HG02759 (cell line): ENCODE data around the gene OTULIN.

Experiments used
- ATAC-seq: cut with Tn5 transposase; IDR thresholded peaks from one replicate; pipeline ENCODE4 v1.9.1; 2021; ENCODE audit warnings: mild to moderate bottlenecking, moderate library complexity; ENCODE audit not compliant: unreplicated experiment

Gene OTULIN

DNA sequence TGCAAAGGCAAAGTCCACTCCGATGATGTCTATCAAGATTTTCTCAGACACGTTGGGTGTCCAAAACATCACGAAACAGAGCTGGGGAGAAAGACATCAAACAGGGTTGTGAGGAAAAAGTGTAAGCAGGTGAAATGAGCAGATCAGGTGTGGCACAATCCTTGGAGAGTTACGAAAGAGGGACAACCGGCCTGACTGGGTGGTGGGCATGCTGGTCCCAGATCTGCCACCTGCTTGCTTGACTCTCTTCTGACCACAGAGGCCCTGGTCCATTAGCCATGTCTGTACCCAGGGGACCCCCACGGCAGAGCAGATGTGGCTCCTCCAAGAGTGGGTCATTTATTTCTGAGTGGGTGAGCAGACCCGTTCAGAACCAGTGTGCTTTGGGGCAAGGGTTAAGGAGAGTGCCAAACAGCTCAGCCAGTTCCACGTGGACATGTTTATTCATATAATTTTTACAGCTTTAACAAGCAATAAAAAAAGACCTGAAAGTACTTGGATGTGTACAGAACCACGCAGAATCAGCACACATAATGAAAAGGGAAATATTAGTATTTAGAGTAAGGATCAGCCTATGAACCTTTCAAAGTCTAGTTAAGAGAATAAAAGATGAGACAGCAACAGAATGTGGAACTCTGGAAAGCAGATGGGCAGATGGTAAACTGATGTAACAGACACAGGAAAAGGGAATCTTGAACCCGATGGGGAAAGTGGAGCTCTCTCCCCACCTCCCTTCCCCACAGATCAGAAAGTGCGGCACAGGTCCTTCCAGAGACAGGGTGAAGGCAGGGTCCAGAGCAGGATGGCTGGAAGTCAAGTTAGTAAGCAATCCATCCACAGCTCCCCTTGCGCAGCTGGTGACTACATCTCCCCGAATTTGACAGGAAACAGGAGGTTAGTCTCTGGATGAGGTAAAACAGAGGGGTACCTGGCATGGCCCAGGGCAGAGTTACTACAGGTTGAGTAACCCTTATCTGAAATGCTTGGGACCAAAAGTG is 52.5 kb downstream of the OTULIN start:
- no peak for ATAC-seq

DNA sequence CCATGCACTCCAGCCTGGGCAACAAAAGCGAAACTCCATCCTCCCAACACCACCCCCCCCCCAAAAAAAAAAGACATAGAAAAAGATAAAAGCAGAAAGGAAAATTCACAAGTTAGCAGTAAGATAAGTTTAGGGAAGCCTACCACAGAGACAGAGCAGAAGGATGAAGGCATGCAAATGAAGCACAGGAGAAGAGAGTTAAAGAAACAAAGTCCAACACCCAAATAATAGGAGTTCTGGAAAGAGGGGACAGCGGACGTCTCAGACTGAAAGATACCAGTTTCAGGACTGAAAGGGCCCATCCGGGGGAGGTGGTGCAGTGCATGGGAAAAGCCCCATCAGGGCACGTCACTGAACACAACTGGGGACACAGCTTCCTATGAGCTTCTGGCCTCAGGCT is 54.3 kb downstream of the OTULIN start:
- ATAC-seq, result no peak

DNA sequence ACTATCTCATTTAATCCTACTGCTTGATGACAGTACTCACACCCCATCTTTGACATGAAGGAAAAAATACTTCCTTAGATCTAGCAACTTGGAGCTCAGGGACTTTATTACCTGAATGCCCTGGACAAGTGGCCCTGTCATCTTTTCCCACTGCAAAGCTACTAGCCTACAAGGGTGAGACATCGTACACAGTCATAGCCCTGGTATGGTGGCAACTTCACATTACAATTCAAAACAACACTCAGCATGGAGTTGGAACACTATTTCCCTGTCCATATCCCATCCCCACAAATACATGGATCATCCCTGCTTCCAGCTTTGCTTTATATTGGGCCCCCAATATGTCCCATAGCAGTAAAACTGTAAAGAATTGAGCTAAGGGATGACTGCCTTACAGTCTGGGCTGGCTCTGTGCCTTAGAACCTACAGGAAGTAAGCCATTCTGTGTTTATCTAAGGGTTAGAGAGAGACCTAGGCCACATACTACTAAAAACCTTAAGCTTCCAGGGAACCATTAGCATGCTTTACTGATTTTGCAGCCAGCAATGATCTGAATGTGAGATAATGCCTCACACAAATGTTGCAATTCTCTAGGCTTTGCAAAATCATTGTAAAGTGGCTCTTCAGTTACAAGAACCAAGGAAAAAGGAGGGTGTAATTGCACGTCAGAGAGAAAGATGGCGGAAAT is 55.9 kb downstream of the OTULIN start:
- no peak for ATAC-seq

DNA sequence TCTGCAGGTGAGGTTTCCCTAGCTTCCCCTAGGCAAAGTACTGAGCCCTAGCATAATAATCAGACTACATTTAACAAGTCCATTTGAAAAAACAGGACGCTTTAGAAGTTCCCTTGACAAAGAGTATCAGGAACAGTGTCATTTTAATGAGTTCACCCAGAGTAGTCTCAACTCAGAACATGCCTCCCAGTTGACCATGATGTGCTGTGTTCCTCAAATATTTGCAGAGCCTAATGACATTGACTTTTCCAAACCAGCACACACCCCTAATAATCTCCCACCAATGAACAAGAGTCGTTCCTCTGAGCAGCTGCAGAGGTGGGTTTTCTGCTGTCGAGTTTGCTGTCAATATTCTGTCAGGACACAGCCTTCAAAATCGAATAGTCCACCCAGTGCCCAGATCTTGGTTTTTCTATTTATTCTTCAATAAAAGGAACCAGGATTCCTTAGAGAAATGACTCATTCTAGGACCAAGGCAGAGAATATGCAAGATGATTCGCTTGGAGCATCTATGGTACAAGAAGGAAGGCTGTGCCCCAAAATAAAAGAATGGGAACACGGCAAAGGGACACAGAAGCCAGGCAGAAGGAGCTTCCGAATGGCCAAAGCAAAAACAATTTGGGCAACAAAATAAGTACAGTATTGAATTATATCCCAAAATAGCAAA is 57.6 kb downstream of the OTULIN start:
- ATAC-seq, result no peak

DNA sequence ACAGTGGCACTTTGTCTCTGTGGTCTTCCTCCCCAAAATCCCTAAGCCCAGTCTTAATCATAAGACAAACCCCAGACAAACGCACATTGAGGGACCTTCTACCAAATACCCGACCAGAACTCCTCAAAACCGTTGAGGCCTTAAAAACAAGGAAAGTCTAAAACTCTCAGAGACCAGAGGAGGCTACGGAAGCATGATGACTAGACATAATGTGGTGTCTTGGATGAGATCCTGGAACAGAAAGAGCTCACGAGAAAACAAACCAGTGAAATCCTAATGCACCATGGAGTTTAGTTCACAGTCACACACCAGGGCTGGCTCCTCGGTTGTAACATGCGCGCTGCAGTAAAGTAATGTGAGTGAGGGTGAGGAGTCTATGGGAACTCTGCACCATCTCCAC is 58.4 kb downstream of the OTULIN start:
- ATAC-seq, result no peak

DNA sequence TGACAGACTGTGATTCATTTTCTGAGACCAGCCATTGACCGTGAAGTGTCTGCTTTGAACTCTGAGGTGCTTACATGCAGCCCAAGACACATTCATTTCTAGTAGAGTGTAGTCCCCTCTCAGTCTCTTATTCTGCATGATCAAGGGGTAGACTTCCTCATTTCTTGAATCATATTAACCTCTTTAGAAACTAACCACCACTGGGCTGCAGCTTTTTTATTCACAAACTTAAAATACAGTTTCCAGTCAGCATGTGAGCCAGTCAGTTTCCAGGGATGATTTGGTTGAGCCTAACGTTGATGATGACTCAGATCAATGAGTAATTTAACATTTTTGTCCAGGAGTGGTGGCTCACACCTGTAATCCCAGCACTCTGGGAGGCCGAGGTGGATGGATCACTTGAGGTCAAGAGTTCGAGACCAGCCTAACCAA is 59.2 kb downstream of the OTULIN start:
- no peak for ATAC-seq

DNA sequence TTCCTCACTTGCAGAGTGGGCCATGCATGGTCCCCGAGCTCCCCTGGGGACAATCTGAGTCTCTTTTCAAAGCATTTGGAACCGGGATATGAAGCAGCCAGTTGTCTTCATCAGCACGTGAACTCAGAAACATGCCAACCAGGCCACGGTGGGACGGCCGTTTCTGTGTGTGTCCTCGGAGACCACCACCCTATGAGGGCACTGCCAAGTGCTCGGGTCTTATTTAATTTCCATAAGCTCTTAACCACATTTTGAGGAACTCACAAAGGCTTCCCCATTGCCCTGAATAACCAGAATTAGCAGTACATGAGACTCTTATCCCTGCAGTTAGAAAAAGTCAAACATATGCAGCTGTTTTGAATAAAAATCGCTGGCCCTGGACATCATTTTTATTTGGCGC is 60.1 kb downstream of the OTULIN start:
- no peak for ATAC-seq

DNA sequence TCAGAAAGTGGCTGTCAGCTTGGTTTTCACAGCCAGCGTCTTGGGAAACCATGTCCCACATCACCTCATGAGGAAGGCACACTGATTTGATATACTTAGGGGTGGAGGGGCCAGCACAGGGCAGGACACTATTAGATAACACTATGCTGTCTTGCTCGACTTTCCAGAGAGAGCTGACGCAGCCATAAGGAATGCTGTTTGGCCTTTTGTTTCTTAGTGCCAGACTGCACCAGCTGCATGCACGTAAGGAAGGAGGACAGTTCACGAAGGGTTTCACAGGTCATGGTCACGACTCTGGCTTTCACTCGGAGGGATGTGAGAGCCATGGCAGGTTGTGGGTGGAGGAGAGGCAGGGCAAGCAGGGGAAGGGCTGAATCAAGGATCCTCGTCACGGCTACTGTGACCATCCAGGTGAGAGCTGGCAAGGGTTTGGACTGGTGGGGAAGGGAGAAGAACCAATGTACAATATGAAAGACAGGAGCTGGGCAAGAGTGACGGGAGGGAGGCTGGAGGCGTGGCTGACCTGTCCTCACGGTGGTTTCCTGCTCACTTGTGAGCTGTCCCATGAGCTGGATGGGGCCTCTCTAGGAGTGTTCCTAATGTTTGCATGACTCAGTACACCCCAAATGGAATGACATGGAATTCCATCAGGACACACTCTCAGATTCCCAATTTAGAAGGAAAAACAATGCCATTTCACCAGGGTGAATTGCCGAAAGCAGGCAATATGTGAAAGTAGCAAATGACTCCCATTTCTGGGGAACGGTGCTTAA is 61.7 kb downstream of the OTULIN start:
- no peak for ATAC-seq

DNA sequence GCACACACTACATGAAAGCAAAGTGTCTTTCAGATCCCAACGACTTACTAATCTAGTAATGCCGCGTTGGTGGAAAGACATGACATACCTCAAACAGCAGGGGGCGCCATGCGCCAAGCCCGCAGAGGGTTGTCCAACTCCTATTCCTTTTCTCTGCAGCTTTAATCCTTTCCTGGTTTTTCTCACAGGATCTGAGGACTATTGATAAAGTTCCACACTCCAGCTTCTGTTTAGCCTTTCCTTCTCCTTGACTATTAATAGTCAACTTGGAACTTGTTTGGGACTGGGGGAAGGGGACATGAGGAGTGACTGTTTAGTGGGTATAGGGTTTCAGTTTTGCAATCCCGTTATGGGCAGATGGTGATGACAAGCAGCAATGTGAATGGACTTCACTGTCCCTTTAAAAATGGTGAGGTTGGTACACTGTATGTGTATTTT is 62.9 kb downstream of the OTULIN start:
- peak; percentile 83 for ATAC-seq

DNA sequence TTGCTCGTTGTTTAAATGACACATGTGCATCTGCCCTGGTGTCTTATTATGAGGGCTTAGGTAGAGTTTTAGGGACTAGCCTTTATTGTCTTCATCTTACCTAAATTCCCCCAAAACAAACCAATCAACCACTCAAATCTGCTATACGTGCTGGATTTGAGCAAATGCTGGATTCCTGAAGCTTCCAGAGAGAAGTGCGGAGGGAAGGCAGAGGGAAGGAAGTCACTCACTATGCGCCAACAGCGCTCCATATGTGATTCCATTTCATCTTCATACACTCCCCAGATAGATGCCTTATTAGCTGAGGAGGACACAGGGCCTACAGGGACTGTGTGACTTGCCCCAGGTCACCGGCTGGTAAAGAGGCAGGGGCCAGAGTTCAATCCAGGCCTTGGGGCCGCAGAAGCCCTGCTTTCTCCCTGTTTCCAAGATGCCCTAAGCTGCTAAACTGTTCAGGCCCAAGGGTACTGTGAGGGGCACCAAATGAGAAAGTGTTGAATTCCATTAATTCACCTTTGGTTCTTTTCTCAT is 63.5 kb downstream of the OTULIN start:
- no peak for ATAC-seq

DNA sequence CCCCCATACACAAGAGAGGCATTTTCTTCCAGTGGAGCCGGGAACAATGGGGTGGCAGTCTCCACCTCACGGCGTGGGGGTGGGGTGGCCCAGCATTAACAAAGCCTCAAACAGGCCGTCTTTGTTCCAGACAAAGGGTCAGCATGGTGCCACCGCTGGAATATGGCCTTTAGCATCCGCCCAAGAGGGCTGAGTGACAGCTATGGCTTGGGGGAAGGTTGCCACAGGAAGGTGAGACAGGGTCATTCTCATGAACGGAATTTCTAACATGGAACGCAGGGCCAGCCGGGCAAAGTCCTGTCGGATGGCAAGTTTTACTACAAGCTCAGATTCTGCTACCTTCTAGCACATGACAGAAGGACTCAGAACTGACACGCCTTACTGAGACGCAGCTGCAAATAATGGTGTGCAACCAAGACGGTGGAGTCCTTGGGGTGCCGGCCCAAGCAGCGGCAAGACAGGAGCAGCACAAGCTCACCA is 64.0 kb downstream of the OTULIN start:
- ATAC-seq, result no peak

DNA sequence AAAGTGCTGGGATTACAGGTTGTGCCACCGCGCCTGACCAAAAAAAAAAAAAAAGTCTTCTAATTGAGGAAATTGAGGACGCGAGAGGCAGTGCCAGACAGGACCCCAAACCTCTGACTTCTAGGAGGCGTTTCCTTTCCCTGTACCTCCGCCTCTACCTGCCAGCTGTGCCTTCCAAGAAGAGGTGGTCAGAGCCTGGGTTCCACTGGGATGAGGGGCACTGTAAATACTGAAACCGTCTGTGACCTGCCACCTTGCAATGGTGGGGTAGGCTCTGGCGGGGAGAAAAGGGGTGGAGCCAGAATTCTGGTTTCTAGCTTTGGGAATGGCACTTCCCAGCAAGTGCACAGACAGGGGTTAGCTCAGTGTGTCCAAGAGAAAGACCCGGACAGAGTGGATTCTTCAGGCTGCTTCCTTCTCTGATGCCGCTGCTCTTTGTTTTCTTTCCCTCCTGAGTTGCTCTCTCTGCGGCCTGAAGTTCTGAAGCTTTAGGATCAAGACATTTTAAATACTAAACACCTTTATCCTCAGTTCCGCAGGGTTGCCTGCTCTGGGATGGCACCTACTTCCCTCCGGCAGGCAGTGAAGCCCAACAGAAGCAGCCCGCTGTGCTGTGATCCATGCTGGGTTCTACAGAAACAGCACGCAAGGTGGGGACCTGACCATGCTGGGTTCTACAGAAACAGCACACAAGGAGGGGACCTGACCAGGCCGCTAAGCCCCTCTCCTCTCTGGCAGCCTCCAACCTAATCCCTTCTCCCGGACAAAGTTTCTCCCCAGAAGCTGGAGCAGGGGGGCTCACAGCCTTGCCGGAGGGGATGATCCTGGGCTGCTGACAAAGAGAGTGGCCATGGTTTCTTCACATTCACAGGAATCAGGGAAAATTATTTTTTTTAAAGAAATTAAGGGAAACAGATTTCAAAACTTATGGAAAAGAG is 65.2 kb downstream of the OTULIN start:
- no peak for ATAC-seq

DNA sequence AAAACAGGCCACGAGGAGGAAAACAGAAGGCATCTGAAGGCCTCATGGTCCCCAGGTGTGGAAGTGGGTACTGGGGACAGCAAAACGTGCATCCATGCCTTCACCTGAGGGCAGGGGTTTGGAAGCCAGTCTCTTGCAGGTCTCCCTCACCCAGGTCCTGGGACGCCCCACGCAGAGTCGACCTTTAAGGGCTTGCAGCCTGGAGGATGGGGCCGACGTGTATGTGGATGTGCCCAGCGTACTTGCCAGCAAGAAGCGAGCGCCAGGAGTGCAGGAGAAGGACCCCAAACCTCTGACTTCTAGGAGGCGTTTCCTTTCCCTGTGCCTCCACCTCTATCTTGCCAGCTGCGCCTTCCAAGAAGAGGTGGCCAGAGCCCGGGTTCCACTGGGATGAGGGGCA is 65.9 kb downstream of the OTULIN start:
- ATAC-seq, result no peak

DNA sequence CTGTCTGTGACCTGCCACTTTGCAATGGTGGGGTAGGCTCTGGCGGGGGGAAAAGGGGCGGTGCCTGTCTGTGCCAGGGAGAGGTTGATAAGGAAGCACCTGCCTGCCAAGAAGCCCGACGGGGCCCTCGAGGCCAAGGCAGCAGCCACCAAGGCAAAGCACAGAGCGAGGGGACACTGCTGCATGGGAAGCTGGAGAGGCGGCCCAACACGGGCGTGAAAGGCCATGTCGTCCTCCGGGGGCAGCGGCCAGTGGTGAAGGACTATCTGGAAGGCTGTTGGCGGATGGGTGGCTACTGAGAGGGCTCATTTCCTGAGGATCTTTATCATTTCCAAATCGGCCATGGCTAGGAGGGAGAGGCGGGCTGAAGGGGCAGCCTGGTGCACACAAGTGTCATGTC is 66.4 kb downstream of the OTULIN start:
- ATAC-seq, result no peak

DNA sequence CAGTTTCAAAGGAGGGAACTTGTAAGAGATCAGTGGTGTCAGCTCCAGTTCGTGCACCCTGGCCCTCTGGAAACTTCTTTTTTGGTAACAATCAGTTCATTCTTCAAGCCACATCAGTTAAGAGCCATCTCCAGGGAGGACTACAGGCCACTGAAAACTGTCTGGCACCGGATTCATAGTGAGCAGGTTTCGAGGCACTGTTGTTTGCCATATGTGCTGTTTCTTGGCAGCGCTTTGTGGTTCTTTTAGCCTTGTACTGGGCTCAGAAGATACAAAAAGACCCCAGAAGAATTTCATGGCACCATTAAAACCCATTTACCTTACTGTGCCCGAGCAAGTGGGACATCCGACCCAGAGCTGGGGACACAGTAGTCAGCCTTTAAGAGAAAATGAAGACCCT is 68.5 kb downstream of the OTULIN start:
- no peak for ATAC-seq

DNA sequence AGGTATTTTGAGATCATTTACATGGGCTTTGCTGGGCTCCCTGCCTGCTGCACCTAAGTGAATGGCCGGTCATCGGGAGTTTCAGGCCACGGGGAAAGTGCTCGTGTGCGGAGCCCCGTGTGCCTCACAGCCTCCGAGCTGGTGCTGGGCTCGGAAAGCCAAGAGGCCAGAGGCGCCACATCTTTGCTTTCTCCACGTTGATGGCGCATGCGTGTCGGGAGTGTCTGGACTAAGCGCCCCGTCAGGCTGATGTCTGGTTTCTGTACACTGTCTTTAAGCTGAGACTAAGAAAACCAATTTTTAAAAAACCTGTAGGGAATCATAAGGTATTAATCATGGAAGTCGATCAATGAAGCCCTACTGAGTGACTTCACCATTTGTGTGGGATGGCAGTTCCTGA is 69.1 kb downstream of the OTULIN start:
- ATAC-seq, result no peak

DNA sequence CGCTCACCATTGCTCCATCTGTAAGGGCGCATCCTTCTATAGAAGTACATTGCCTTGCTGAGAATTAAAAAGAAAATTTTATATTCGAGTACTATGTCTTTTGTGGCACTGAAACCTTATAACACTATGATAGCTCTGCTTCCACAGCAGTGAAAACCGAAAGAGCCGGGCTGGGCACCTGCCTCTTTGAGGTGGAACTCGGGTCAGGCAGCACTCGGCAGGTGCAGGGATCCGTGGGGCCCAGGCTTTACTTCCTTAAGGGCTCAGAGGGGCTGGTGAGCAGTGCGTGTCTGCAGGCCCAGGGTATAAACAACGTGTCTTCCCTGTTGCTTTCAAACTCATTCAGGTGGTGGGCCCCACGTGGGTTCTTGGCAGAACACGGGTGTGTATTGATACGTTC is 69.9 kb downstream of the OTULIN start:
- ATAC-seq, result no peak

DNA sequence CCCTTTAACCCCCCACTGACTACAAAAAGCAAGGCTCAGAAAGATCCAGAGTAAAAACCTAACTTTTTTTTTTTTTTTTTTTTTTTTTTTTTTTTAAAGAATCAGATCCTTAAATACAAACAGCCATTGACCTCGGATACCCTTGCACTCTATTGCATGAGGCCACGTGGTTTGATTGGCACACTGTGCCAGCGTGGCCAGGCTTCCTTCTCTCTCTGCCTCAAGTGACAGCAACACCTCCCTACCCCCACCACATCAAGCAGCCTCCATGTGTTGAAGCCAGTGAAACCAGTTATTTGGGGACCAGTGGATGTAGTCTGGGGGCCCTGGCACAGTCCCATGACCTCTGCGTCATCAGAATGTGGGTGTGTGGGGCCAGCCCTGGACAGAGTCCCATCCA is 71.4 kb downstream of the OTULIN start:
- ATAC-seq, result no peak

DNA sequence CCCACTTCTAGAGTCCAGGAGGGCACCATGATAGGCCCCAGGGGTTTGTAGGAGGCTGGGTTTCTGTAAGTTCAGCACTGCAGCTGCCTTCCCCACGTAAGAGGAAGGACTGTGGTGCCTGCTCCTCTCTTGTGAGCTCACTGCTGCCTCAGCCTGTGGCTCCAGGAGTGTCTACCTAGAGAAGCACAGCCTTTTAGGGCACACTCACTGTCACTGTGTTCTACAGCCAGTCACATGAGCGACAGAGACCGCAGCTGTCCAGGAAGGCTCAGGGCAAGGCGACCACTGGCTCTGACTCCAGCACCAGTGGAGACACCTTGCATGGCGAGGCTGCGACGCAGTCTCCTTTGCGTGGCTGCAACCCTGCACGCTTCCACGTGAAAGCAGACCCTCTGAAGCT is 72.8 kb downstream of the OTULIN start:
- ATAC-seq, result no peak
